ENCODE data around the gene VPS50.

- TF ChIP-seq GATA2 (IDR thresholded peaks at IDR 0.05; ENCODE audit: low read depth, low read length) = no peak
- TF ChIP-seq GATA3 (IDR thresholded peaks at IDR 0.05; ENCODE audit: low read depth, low read length) = no peak
Measured at GRCh38 chr7:93231799-93232672, at the start of gene VPS50.

Data from SH-SY5Y (cell line).